CD14-positive monocyte (primary cell): ENCODE measurements around the gene MICAL2. TPM values are rescaled to one million over a fixed set of nuclear protein-coding genes. Genes with fewer than 3 reads are reported as not detected.

Source experiments
- DNase-seq, 3 donors: peaks; one replicate each; pipeline ENCODE4 v3.0.0-alpha.2; 2011 to 2022
- H2AFZ ChIP-seq: 2 replicates; pipeline ENCODE4 v1.6.0; 2012; ENCODE audit warnings: mild to moderate bottlenecking, low read depth, low read length, inconsistent platforms; ENCODE audit not compliant: insufficient read depth, poor library complexity, severe bottlenecking
- H3K27ac ChIP-seq, 2 donors: 1 replicate in 1 of 2; 2 replicates in 1 of 2; pipeline ENCODE4 v1.5.1; 2012 to 2013; ENCODE audit warnings: low read length in 2 of 2, control low read depth in 1 of 2, inconsistent platforms in 1 of 2, low read depth in 1 of 2, mild to moderate bottlenecking in 1 of 2
- H3K27me3 ChIP-seq, 2 donors: one replicate each; pipeline versions ENCODE4 v1.6.0 to v1.6.1; 2011 to 2013; ENCODE audit warnings: low read length in 2 of 2; ENCODE audit not compliant: control insufficient read depth in 2 of 2, insufficient read depth in 2 of 2
- H3K36me3 ChIP-seq, 2 donors: replicated peaks in 1 of 2; 1 replicate in 1 of 2; 2 replicates in 1 of 2; pipeline versions ENCODE4 v1.5.1 to v1.6.1; 2012 to 2013; ENCODE audit warnings: low read length in 2 of 2, control low read depth in 1 of 2, inconsistent platforms in 1 of 2, mild to moderate bottlenecking in 1 of 2; ENCODE audit not compliant: insufficient read depth in 2 of 2, control insufficient read depth in 1 of 2
- H3K4me1 ChIP-seq, 2 donors: 1 replicate in 1 of 2; 2 replicates in 1 of 2; pipeline versions ENCODE4 v1.5.1 to v1.6.1; 2012 to 2013; ENCODE audit warnings: low read length in 2 of 2, control low read depth in 1 of 2, inconsistent platforms in 1 of 2, mild to moderate bottlenecking in 1 of 2, moderate library complexity in 1 of 2; ENCODE audit not compliant: insufficient read depth in 2 of 2, control insufficient read depth in 1 of 2
- H3K4me2 ChIP-seq: replicated peaks from 2 replicates; pipeline ENCODE3; 2012; ENCODE audit warnings: low read length, moderate library complexity, mild to moderate bottlenecking; ENCODE audit not compliant: poor library complexity, severe bottlenecking; ENCODE audit errors: extremely low read depth
- H3K4me3 ChIP-seq, 3 experiments: fragments of 200-600 bp in 1 of 3; sonication (generic) in 1 of 3; replicated peaks in 1 of 3; 1 replicate in 2 of 3; 2 replicates in 1 of 3; pipeline ENCODE4 v1.5.1; 2011 to 2013; ENCODE audit warnings: low read length in 3 of 3, mild to moderate bottlenecking in 3 of 3, control low read depth in 2 of 3, low read depth in 2 of 3, inconsistent platforms in 1 of 3, moderate library complexity in 1 of 3
- H3K79me2 ChIP-seq: 2 replicates; pipeline ENCODE4 v1.6.0; 2012; ENCODE audit warnings: mild to moderate bottlenecking, control low read depth, inconsistent platforms, low read length, moderate library complexity; ENCODE audit not compliant: insufficient read depth
- H3K9ac ChIP-seq: 2 replicates; pipeline ENCODE4 v1.6.0; 2017; ENCODE audit warnings: low read length, mild to moderate bottlenecking; ENCODE audit not compliant: insufficient read depth, poor library complexity, severe bottlenecking
- H3K9me3 ChIP-seq, 2 donors: replicated peaks in 1 of 2; 1 replicate in 1 of 2; 2 replicates in 1 of 2; pipeline versions ENCODE4 v1.5.1 to v1.6.1; 2012 to 2013; ENCODE audit warnings: low read length in 2 of 2, control low read depth in 1 of 2; ENCODE audit not compliant: control insufficient read depth in 1 of 2, insufficient read depth in 1 of 2
- H4K20me1 ChIP-seq: 2 replicates; pipeline ENCODE4 v1.6.0; 2012; ENCODE audit warnings: mild to moderate bottlenecking, low read length, control low read depth, moderate library complexity; ENCODE audit not compliant: insufficient read depth
- H3K27ac Mint-ChIP-seq, 7 donors: one replicate each; pipeline ENCODE4 v1.8.0; 2020; ENCODE audit warnings: mild to moderate bottlenecking in 7 of 7, mixed read lengths in 7 of 7, moderate library complexity in 6 of 7, inconsistent platforms in 2 of 7
- H3K27me3 Mint-ChIP-seq, 3 donors: one replicate each; pipeline ENCODE4 v1.8.0; 2021 to 2022; ENCODE audit warnings: low read depth in 3 of 3, mild to moderate bottlenecking in 3 of 3, mixed read lengths in 3 of 3, moderate library complexity in 3 of 3, inconsistent platforms in 1 of 3
- H3K36me3 Mint-ChIP-seq, 2 donors: one replicate each; pipeline ENCODE4 v1.8.0; 2020; ENCODE audit warnings: mixed read lengths in 2 of 2, inconsistent platforms in 1 of 2, mild to moderate bottlenecking in 1 of 2
- H3K4me1 Mint-ChIP-seq: one replicate; pipeline ENCODE4 v1.8.0; 2020; ENCODE audit warnings: mild to moderate bottlenecking, mixed read lengths
- H3K4me3 Mint-ChIP-seq, 2 donors: one replicate each; pipeline ENCODE4 v1.8.0; 2020; ENCODE audit warnings: mild to moderate bottlenecking in 2 of 2, mixed read lengths in 2 of 2, moderate library complexity in 1 of 2
- H3K9me3 Mint-ChIP-seq, 7 donors: one replicate each; pipeline ENCODE4 v1.8.0; 2020 to 2022; ENCODE audit warnings: mixed read lengths in 7 of 7, mild to moderate bottlenecking in 6 of 7, moderate library complexity in 6 of 7, inconsistent platforms in 2 of 7
- WGBS: methylation state at CpG from one replicate; pipeline ENCODE4 v1.1.5; 2013; ENCODE audit warnings: missing lambda C conversion rate; ENCODE audit not compliant: insufficient coverage; 5-methylcytosine and 5-hydroxymethylcytosine counted together
- intact Hi-C, 2 donors: fragments of 100-400 bp; cut with micrococcal nuclease; formaldehyde crosslinking; loops; one replicate each; pipeline versions ENCODE4 v1.15.0 to v1.15.1; 2023
- polyA plus RNA-seq, 3 donors: library from polyadenylated mRNA; depleted of rRNA in 1 of 3; unstranded in 2 of 3; stranded (reverse) in 1 of 3; fragments of 300-500 nt in 2 of 3; fragments of >200 nt in 1 of 3; fragmentation: Illumina TruSeq in 2 of 3; gene quantifications; 1 replicate in 2 of 3; 2 replicates in 1 of 3; pipeline ENCODE4 v1.2.3, GENCODE V29; 2012 to 2021
- TF ChIP-seq, protein P1 (sequence below): fragments of 200-600 bp; IDR thresholded peaks from one replicate; pipeline ENCODE4 v1.8.0; 2022; ENCODE audit warnings: antibody characterized with exemption, mild to moderate bottlenecking

Gene MICAL2
- polyA plus RNA-seq, 3 donors, result 39.8 to 72.5 (median 44.0) TPM

DNA sequence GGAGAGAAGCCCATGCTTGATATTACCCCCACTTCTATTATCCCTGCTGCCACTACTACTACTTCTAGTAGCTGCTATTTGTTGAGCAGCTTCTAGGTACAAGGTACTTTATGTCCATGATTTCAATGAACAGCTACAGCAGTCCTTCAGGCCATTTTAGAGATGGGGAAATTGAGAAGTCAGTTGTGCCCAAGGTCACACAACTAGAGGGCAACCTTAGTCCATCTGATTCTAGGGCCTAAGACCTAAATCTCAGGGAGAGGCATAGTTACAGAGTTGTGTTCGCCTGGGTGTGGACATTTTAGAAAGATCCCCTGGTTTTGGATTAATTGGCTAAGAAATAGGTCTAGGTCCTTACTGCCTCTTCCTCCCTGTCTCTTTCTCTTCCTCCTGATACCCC, 52.3 kb downstream of the MICAL2 start:
- peaks cover 0 to 4% (median 2%) of the 10 kb centered on the region in 3 donors for H3K27me3 Mint-ChIP-seq
- Histone ChIP-seq H3K4me1 (peaks cover 49 to 61% of the 10 kb centered on the region in 2 donors), H2AFZ (no peak overlapping the region), H3K36me3 (peaks cover 46 to 59% of the 10 kb centered on the region in 2 donors), H4K20me1 (peaks cover 21% of the 10 kb centered on the region), H3K79me2 (peaks cover 24% of the 10 kb centered on the region), H3K4me3 (no peak overlapping the region), H3K9ac (no peak overlapping the region), H3K27ac (no peak overlapping the region), H3K9me3 (no peaks in the 10 kb centered on the region), H3K27me3 (no peaks in the 10 kb centered on the region), H3K4me2 (no peak overlapping the region)
- TF ChIP-seq, protein P1, sequence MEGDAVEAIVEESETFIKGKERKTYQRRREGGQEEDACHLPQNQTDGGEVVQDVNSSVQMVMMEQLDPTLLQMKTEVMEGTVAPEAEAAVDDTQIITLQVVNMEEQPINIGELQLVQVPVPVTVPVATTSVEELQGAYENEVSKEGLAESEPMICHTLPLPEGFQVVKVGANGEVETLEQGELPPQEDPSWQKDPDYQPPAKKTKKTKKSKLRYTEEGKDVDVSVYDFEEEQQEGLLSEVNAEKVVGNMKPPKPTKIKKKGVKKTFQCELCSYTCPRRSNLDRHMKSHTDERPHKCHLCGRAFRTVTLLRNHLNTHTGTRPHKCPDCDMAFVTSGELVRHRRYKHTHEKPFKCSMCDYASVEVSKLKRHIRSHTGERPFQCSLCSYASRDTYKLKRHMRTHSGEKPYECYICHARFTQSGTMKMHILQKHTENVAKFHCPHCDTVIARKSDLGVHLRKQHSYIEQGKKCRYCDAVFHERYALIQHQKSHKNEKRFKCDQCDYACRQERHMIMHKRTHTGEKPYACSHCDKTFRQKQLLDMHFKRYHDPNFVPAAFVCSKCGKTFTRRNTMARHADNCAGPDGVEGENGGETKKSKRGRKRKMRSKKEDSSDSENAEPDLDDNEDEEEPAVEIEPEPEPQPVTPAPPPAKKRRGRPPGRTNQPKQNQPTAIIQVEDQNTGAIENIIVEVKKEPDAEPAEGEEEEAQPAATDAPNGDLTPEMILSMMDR, result no peak
- H3K4me1 Mint-ChIP-seq, result peaks cover 52% of the 10 kb centered on the region
- H3K4me3 Mint-ChIP-seq, result no peak overlapping the region
- no peak for DNase-seq
- H3K36me3 Mint-ChIP-seq, result peaks cover 62 to 72% of the 10 kb centered on the region in 2 donors
- WGBS, result no CpG with 5 or more reads among the region's 1 CpG
- H3K27ac Mint-ChIP-seq, result peak overlapping the region in 2 of 7 donors; percentile 57 to 79
- intact Hi-C loops, result no loop called here
- H3K9me3 Mint-ChIP-seq, result peaks cover 0 to 2% (median 0%) of the 10 kb centered on the region in 7 donors

DNA sequence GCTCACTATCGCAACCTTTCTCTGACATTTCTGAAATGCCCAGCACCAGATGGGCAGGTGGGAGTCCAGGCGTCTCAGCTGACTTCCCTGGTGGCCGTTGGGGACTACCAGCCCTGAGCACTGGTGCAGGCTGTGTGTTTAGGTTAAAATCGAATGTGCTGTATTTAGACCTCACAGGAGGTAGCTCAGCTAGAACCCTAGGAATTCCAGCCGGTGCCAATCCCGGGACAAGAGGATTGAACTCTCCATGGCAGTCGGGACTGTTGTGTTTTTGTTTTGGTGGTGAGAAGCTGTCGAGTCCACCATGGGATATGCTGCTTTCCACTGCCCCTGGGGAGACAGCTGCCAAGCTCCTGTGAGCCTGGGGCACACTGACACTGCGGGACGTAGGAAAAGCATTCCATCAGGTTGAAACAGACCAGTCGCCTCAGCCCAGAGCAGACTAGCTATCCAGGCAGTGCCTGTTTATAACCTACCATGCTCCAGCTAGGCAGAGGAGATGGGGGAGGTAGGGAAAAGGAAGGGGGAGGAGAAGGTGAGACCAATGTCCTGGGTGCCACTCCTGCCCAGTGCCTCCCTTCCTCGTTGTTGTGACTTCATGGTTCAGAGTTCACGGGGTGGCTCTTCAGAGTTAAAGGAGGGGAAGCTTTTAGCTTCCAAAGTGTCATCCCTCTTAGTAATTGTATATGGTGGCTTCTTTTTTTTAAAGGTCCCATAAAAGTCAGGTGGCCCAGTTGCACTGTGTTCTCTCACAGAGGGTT, 53.0 kb downstream of the MICAL2 start:
- Histone ChIP-seq H3K27me3 (no peaks in the 10 kb centered on the region), H3K4me3 (no peak overlapping the region), H3K9ac (no peak overlapping the region), H2AFZ (no peak overlapping the region), H3K4me2 (no peak overlapping the region), H3K36me3 (peaks cover 51 to 66% of the 10 kb centered on the region in 2 donors), H4K20me1 (peaks cover 22% of the 10 kb centered on the region), H3K9me3 (no peaks in the 10 kb centered on the region), H3K79me2 (peaks cover 17% of the 10 kb centered on the region), H3K27ac (no peak overlapping the region), H3K4me1 (peaks cover 42 to 55% of the 10 kb centered on the region in 2 donors)
- Mint-ChIP-seq H3K36me3 (peaks cover 65 to 78% of the 10 kb centered on the region in 2 donors), H3K27me3 (peaks cover 0 to 4% (median 2%) of the 10 kb centered on the region in 3 donors), H3K4me3 (no peak overlapping the region), H3K4me1 (peaks cover 49% of the 10 kb centered on the region), H3K9me3 (peaks cover 0 to 2% (median 0%) of the 10 kb centered on the region in 7 donors), H3K27ac (peak overlapping the region in 5 of 7 donors; percentile 16 to 82 (median 59))
- intact Hi-C loops, result no loop called here
- WGBS, result 98% methylated on average over 7 of the region's 13 CpGs
- TF ChIP-seq, protein P1, result no peak
- DNase-seq, result no peak
